Measurements from ENCODE around the gene ZNF396.

ZNF396 gene

DNA sequence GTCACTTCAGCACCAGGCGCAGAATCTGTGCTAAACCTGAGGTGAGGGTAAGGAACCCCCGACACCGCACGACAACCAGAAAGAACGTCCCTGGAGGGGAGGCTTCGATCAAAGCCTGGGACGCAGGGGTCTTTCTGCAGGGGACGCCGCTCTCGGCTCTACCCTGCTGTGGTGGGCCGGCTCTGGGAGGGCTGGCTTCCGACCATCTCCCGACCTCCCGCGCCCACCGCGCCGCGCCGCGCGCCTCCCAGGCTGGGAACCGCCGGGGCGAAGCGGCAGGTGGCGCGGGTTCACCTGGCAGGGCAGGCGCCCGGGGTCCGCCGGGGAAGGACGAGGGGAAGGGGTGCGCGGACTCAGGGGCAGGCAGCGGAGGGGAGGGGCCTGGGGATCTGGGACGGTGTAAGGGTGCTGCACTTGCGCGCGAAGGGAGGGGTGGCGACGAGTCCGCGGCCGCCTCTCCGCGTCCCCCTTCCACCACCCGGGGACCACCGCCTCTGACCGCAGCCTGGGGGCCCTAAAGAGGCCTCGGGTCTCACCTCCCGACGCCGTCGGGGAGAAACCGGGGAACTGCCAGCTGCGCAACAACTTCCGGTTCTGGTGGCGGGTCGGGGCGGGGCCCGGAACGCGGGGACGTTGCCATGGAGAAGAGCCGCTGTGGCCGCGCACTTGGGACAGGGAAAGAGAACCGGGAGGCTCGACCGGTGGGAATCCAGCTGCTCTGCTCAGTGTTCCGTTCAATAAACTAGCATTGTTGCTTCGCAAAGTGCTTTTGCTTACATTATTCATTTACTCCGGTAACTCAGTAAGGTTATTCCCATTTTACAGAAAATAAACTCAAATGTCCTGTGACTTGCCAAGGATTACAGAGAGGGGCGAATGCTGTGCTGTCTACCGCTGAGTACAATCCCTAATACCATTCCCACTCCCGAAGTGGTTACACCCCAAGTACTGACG is at the start of gene ZNF396:
Gene ZNF396, minus strand, starts transcription at position 596 of the 954 bp plus-strand sequence. CDS start 3,045 bp downstream, outside the sequence.
- no peak for DNase-seq (ENCODE audit: low read depth in 2 of 2)

DNA sequence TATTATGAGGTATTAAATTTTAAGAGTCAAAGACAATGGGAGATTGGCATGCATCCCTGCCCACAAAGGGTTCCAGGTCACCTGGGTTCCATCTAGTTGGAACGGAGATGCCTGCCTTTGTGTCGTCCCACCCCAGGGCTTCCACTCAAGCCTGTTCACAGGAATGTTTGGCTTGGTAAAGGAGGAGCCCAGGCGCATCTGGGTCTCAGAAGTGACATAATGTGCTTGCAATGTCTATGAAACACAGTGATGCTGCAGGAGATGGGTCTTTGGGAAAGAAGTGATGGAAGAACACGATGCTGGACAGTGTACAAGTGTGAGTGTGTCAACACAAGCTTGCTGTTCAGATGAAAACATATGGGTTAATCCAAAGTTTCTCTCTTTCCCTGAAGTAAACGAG is 49.6 kb upstream of the ZNF396 start:
- no peak for DNase-seq (ENCODE audit: low read depth in 2 of 2)

DNA sequence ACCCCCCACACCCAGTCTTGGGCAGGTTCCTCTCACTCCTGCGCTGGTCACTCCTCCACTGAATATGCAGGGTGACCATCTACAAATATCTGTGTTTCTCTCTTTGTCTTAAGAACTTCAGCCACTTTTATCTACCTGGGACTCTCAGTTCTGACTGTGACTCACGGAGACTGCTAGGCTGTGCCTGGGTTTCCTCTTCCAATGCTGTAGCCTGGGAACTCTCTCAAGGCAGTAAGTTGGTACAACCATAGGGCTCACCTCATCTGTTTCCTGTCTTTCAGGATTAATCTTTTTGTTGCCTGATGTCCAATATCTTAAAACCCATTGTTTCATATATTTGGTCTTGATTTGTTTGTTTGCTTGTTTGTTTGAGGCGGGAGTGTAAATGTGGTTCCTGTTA is 47.2 kb upstream of the ZNF396 start:
- no peak for DNase-seq (ENCODE audit: low read depth in 2 of 2)

DNA sequence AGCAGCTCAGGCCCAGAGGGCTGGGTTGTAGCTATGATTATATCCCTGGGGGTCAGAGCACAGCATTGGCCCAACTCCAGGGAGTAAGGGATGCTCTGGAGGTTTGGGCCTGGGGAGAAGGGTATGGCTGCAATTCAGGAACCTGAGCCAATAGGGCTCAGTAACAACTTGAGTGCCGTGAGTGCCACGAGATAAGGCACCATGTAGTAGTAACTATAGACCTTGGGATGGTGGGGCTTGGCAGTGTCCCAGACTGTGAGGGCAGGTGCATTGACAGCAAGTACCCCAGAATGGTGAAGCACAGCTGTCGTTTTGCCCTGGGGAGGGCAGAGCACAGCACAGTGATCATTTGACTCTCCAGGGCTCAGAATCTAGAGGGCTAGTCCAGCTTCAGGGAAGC is 45.1 kb upstream of the ZNF396 start:
- DNase-seq (ENCODE audit: low read depth in 2 of 2): no peak

DNA sequence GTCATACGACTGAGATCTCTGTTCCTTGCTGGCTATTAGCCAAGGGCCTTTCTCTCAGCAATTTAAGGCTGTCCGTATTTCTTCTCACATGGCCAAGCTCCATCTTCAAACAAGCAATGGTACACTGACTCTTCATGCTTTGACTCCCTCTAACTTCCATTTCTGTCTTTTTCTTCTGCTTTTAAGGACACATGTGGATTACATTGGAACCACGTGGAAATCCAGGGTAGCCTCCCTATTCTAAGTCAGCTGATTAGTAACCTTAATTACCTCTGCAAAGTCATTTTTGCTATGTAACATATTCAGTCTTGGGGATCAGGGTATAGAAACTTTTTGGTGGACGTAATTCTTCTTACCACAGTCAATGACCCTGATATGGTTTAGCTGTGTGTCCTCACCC is 41.5 kb upstream of the ZNF396 start:
- DNase-seq (ENCODE audit: low read depth in 2 of 2): no peak

DNA sequence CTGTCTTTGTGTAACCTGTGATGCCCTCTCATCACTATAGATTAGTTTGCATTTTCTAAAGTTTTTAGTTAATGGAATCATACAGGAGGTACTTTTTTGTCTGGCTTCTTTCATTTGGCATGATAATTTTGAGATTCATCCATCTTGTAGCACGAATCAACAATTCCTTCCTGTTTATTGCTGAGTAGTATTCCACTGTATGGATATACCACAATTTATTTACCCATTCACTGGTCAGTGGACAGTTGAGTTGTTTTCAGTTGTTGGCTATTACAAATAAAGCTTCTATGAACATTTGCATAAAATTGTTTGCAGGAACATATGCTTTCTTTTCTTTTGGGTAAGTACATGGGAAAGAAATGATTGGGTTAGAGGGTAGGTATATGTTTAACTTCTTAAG is 40.1 kb upstream of the ZNF396 start:
- DNase-seq (ENCODE audit: low read depth in 2 of 2): no peak

DNA sequence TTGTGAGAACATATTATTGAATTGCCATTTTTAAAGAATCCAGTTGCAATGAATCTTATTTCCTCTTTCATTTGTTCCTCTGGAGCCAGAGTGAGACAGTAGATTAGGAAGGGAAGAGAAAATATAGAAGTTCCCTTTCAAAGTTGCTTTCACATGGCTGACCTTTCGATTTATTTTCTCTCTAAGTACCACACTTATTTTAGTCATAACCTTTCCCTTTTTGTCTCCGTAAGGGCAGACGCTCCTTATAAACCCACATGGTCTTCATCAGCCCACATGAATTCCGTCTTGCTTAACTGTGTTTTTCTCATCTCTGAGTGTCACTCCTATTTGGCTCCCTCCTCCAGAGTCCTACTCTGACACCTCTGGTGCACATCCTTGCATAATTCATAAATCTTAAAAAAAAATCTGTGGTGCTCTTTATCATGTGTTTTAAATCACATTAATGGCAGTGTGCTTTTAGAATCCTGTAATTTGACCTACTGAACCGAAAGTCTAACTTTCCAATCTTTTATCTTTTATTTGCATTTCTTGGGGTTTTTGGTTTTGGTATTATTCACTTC is 38.5 kb upstream of the ZNF396 start:
- DNase-seq (ENCODE audit: low read depth in 2 of 2): peak in 1 of 2 experiments; percentile 8

DNA sequence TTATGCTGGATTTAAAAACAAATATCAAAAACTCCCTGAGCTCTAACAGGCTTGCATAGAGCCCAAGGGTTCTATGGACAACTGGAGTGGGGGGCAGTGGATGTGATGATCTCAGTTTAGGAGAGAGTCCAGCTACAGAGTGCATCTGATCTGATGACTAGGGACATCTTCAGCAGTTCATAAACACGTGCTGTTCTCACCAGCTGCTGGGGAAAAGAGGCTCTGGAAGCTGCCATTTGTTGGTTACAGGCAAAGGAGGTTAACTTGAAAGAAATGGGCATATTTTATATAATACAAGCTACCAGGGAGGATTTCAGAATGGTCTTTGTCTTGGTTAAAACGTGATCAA is 36.0 kb upstream of the ZNF396 start:
- no peak for DNase-seq (ENCODE audit: low read depth in 2 of 2)

DNA sequence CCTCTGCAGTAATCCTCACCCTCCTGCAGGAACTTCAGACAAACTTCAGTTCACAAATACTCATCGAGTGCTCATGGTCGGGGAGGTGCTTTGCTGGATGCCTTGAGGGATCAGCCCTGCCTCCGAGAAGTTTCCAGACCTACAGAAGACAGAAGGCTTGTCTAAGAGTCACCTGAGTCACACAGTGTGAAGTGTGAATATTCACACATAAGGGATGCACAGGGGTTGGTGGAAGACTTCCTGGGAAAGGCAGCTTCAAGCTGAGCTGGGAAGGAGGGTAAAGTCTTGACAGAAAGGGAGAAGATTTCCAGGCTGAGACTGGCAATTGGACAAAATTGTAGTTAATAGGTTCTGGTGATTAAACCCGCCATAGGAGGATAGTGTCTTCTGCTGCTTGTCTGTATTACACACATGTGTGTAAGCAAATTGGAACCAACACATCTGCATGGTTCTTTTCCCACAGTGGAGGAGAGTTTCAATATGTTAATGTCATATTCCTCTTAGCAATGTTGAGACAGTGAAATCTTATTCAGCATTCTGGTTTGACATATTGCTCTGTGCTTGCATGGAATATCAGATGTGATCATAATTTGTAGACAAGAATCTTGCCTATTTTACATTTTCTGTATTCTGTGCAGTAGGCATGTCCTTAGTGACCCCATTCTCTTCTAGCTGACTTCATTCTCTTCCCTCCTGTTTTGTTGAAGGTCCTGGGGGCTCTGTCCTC is 34.7 kb upstream of the ZNF396 start:
- no peak for DNase-seq (ENCODE audit: low read depth in 2 of 2)

DNA sequence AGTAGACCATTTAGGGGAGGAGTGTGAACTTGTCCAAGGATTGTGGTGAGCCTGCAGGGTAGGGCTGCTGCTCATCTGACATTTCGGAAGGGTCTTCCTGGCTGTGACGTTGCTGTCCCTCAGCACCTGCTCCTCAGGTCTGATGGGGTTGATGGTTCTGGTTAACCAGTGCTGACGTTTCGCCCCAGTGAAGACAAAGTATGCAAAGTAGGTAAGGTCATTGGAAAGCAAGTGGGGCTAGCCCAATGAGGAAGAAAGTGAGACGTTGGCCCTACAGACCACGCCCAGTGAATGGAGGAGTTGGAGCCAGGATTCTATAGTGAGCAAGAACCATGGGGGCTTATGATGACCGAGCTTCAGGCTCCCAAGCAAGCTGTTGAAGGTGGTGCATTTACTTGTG is 33.4 kb upstream of the ZNF396 start:
- DNase-seq (ENCODE audit: low read depth in 2 of 2): no peak

DNA sequence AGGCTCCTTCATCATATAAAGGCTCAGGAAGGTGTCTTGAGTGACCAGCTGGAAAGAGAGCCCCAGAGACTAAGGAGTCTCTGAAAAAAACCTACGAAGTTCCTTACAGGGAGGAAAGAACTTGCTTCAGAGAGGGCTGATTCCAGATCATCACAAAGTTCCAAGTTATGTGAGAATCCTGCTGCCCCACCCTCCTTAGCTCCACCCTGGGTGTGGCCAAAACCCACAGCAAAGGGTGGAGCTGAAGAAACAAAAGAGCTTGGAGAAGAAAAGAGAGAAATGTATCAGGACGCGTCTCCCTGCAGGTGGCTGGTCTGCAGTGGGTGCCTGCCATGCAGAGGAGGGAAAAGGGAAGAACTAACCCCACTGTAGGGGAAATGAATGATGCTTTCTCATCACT is 32.8 kb upstream of the ZNF396 start:
- no peak for DNase-seq (ENCODE audit: low read depth in 2 of 2)

DNA sequence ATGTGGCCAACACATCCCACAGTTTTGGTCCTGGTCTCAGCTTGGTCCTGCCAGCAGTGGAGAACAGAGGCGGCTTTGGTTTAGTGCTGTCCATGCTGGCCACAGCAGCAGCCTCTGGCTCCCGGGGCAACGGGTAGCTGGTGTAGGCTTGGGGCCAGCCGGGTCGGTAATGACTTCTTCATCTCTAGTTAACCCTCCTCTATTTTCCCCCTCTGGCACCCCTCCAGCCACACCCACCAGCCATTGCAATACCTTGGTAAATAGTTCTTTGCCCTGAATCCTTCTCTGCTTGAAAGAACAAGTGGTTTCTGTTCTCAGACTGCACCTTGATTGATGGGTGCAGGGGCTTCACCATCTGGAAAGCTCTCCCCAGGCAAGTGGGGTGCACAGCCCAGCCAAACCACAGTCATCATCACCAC is 31.7 kb upstream of the ZNF396 start:
- no peak for DNase-seq (ENCODE audit: low read depth in 2 of 2)

DNA sequence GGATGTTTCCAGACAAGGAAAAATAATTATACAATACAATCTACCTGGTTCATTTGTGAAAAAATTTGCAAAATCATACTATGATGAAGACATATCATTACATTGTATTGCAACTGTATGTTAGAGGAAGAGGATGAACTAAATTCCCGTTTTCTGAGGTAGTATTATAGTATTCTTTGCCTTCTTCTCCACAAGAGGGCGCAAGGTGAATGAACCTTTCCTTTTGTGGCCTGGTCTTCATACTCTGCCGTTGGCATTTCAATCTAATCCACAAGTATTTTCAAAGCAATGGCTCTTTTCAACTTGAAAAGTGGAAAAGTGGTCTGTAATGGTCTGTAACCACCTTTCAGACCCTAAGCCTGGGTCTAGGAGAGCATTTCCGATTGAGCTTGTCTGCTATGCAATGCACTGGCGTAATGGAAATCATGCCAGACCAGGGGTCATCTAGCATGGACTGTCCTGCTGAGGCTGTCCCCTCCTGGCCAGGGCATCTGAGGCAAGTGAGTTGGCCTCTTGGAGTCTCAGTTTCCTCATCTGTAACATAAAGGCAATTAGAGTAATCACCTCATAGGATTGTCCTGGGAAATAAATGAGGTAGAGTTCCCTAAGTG is 30.8 kb upstream of the ZNF396 start:
- peak; percentile 34 to 38 for DNase-seq (ENCODE audit: low read depth in 2 of 2)

DNA sequence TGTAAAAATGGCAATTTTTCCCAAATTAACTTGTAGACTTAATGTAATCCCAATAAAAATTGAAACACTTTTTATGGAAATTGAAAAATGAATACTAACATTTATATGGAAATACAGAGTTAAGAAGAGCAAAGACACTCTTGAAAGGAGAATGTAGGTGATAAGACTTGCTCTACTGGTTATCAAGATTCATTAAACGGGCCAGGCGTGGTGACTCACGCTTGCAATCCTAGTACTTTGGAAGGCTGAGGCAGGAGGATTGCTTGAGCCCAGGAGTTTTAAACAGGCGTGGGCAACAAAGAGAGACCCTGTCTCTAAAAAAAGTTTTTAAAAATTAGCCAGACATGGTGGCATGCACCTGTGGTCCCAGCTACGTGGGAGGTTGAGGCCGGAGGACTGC is 29.5 kb upstream of the ZNF396 start:
- no peak for DNase-seq (ENCODE audit: low read depth in 2 of 2)

DNA sequence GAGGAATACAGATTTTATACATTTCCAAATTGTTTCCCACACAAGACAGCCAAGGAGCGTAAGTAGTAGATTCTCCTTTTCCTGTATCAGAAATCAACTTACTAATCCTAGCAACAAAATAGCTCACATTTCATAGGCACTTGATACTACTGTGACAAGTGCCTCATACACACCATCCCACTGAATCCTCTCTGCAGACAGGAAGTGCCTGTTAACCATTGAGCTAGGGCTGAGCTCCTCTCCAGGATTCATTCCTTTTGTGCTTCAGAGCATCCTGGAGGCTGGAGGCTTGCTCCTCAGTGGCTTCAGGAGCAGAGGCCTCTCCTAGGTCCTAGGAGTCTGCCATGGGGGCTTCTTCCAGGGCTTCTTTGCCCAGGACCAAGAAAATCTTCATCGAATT is 20.8 kb upstream of the ZNF396 start:
- DNase-seq (ENCODE audit: low read depth in 2 of 2): no peak

DNA sequence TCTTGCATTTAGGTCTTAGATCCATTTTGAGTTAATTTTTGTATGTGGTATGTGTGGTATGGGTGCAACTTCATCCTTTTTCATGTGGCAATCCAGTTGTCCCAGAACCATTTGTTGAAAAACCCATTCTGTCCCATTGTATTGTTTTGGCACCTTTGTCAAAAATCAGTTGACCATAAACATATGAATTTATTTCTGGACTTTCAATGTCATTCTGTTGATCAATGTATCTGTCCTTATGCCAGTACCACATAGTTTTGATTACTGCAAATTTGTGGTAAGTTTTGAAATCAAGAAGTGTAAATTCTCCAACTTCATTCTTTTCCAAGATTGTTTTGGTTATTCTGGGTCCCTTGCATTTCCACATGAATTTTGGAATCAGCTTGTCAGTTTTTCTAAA is 16.6 kb upstream of the ZNF396 start:
- no peak for DNase-seq (ENCODE audit: low read depth in 2 of 2)

DNA sequence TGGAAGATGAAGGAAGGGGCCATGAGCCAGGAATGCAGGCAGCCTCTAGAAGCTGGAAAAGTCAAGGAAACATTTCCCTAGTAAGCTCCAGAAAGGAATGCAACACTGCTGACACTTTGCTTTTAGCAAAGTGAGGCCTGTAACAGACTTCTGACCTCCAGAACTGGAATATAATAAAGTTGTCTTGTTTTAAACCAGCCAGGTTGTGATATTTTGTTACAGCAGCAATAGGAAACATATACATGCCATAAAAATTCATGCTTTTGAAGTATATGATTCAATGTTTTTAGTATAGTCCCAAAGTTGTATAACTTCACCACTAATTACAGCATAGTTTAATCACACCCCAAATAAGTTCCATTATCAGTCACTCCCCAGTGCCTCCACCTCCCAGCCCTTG is 15.2 kb upstream of the ZNF396 start:
- DNase-seq (ENCODE audit: low read depth in 2 of 2): no peak

DNA sequence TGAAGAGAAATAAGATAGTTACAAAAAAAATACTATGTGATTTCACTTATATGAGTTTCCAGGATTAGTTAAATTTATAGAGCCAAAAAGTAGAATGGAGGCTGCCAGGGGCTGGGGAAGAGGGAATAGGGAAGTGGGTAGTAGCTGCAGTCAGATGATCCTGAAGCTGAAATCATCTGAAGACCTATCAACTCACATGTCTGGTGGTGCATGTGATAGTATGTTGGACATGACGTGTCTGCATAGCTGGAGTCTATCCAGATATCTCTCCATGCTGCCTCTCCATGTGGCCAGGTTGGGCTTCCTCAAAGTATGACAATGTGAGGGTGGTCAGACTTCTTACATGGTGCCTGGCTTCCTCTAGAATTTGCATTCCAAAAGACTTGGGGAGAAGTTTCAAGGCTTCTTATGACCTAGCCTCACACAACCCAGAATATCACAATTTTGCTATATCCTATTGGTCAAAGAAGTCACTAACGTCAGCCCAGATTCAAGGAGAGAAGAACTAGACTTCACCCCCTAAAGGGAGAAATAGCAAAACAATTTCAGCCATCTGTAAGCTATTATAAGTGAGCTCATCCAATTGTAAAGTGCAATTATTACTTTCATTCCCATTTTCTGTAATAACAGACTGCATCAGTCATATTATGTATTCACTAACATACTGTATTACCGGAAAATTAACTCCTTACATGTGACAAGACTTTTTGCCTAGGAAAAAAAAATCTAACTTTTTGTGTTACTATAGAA is 14.0 kb upstream of the ZNF396 start:
- DNase-seq (ENCODE audit: low read depth in 2 of 2): no peak

DNA sequence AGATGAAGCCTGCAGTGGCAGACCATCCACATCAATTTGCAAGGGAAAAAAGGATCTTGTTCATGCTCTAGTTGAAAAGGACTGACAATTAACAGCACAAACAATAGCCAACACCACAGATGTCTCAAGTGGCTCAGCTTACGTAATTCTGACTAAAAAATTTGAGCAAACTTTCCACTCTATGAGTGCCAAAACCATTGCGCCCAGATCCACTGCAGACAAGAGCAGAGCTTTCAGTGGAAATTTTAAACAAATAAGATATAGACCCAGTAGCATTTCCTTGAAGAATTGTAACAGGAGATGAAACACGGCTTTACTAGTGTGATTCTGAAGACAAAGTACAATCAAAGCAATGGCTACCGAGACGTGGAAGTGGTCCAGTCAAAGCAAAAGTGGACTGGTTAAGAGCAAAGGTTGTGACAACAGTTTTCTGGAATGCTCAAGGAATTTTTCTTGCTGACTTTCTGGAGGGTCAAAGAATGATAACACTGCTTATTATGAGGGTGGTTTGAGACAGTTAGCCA is 12.0 kb upstream of the ZNF396 start:
- no peak for DNase-seq (ENCODE audit: low read depth in 2 of 2)

DNA sequence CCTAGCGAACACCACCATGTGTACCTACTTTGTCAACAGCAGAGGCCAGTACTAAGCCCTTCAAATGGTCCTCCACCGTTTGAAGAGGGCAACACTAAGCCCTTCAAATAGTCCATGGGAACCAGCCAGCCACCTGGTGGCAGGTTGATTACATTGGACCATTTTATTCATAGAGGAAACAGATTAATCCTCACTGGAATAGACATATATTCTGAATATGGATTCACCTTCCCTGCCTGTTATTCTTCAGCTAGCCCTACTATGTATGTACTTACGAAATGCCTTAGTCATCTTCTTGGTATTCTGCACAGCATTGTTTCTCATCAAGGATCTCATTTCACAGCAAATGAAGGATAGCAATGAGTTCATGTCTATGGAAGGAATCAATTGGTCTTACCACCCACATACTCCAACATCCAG is 10.0 kb upstream of the ZNF396 start:
- DNase-seq (ENCODE audit: low read depth in 2 of 2): no peak

DNA sequence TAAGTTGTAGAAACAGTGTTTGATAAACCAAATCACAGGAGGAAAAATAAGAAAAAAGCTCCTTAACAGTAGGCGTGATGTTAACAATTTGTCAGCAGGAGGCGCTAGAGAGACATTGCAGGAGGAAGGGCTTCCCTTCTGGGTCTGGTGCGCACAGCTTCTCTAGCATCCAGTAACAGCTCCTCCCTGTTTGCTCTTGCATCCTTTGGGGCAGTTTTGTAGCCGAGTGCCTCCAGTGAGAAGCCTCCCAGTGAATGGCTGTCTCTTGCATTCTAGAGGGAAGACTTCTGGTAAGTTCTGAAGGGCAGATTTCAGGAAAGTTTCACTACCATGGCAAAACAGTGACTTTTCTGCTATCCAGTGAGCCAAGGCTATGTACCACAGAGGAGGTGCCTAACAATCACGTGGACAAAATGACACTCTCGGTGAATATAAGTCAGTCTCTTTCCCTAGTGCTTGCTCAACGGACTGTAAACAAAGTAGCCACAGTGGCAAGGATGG is 9.5 kb upstream of the ZNF396 start:
- DNase-seq (ENCODE audit: low read depth in 2 of 2): peak; percentile 17 to 28

All from fibroblast of skin of left biceps (primary cell).